Naive B cell (primary cell): ENCODE results near the gene NFIX. TPM values are rescaled to one million over a fixed set of nuclear protein-coding genes. Genes with fewer than 3 reads are reported as not detected.
A peak's percentile ranks its signal among the peaks of the same experiment; 100 is the strongest.
"Not testable (repeated sequence)": the region's sequence is repeated elsewhere in the genome, so short reads cannot be mapped to it uniquely, and the experiment has no call there.

Source experiments
- ATAC-seq, 2 donors: fragments of 150-1000 bp; cut with Tn5 transposase; 2 replicates each; pipeline ENCODE4 v1.10.0; 2021; ENCODE audit warnings: low read depth in 2 of 2, mild to moderate bottlenecking in 2 of 2, moderate library complexity in 2 of 2
- DNase-seq: peaks from one replicate; pipeline ENCODE4 v3.0.0; 2022
- H3K27ac Mint-ChIP-seq, 6 donors: one replicate each; pipeline ENCODE4 v1.8.0; 2020 to 2022; ENCODE audit warnings: mild to moderate bottlenecking in 6 of 6, mixed read lengths in 6 of 6, moderate library complexity in 5 of 6, inconsistent platforms in 2 of 6
- H3K27me3 Mint-ChIP-seq, 3 donors: one replicate each; pipeline ENCODE4 v1.8.0; 2021 to 2022; ENCODE audit warnings: mixed read lengths in 3 of 3, mild to moderate bottlenecking in 1 of 3
- H3K36me3 Mint-ChIP-seq, 2 donors: one replicate each; pipeline ENCODE4 v1.8.0; 2020 to 2022; ENCODE audit warnings: mixed read lengths in 2 of 2, inconsistent platforms in 1 of 2, mild to moderate bottlenecking in 1 of 2
- H3K4me1 Mint-ChIP-seq, 3 donors: one replicate each; pipeline ENCODE4 v1.8.0; 2020 to 2022; ENCODE audit warnings: mixed read lengths in 3 of 3, inconsistent platforms in 1 of 3, mild to moderate bottlenecking in 1 of 3, moderate library complexity in 1 of 3
- H3K4me3 Mint-ChIP-seq, 8 donors: one replicate each; pipeline ENCODE4 v1.8.0; 2020 to 2022; ENCODE audit warnings: mild to moderate bottlenecking in 8 of 8, mixed read lengths in 8 of 8, moderate library complexity in 8 of 8, inconsistent platforms in 2 of 8
- H3K9me3 Mint-ChIP-seq, 7 donors: one replicate each; pipeline ENCODE4 v1.8.0; 2020 to 2022; ENCODE audit warnings: mixed read lengths in 7 of 7, mild to moderate bottlenecking in 5 of 7, inconsistent platforms in 2 of 7, moderate library complexity in 1 of 7
- polyA plus RNA-seq, 6 donors: library from polyadenylated mRNA; unstranded; fragments of 300-500 nt; fragmentation: Illumina TruSeq; gene quantifications; one replicate each; pipeline ENCODE4 v1.2.3, GENCODE V29; 2021; ENCODE audit warnings: low read depth in 6 of 6

NFIX gene
- polyA plus RNA-seq, 6 donors from 2014 or later: 0.21 to 2.1 (median 1.1) TPM; not detected in 2

GRCh38 chr19:12953138-12953798, 42.0 kb upstream of the NFIX start:
- Mint-ChIP-seq H3K4me3 (peak overlapping the region in 1 of 8 donors; percentile 27), H3K9me3 (no peaks in the 10 kb centered on the region), H3K36me3 (peaks cover 0 to 17% of the 10 kb centered on the region in 2 donors), H3K27ac (peak overlapping the region in 2 of 6 donors; percentile 60 to 81), H3K27me3 (no peaks in the 10 kb centered on the region), H3K4me1 (peaks cover 29 to 43% (median 41%) of the 10 kb centered on the region in 3 donors)
- no peak for DNase-seq
- ATAC-seq: no peak

- no peaks in the 10 kb centered on the region for H3K27me3 Mint-ChIP-seq
- ATAC-seq (no peak), DNase-seq (no peak)
- no peaks in the 10 kb centered on the region for H3K9me3 Mint-ChIP-seq
- peaks cover 0 to 17% of the 10 kb centered on the region in 2 donors for H3K36me3 Mint-ChIP-seq
- H3K4me3 Mint-ChIP-seq: peak overlapping the region in 5 of 8 donors; percentile 18 to 92 (median 79)
- H3K4me1 Mint-ChIP-seq: peaks cover 29 to 43% (median 38%) of the 10 kb centered on the region in 3 donors
- H3K27ac Mint-ChIP-seq: peak overlapping the region; percentile 47 to 97 (median 88)
These were observed 41.3 kb upstream of the NFIX start for GRCh38 chr19:12953799-12954611.

GRCh38 chr19:12954612-12954962, 40.7 kb upstream of the NFIX start:
- Mint-ChIP-seq H3K27ac (peak overlapping the region; percentile 81 to 97 (median 89)), H3K4me1 (peaks cover 28 to 43% (median 38%) of the 10 kb centered on the region in 3 donors), H3K9me3 (no peaks in the 10 kb centered on the region), H3K36me3 (peaks cover 0 to 14% of the 10 kb centered on the region in 2 donors), H3K27me3 (no peaks in the 10 kb centered on the region), H3K4me3 (peak overlapping the region in 5 of 8 donors; percentile 18 to 92 (median 79))
- ATAC-seq: no peak
- DNase-seq: no peak

GRCh38 chr19:12955575-12955974, 39.7 kb upstream of the NFIX start:
- not testable (repeated sequence) for H3K9me3 Mint-ChIP-seq, H3K36me3 Mint-ChIP-seq, H3K27me3 Mint-ChIP-seq, ATAC-seq, DNase-seq
- H3K4me1 Mint-ChIP-seq: peaks cover 22 to 39% (median 28%) of the 10 kb centered on the region in 3 donors
- peak overlapping the region; percentile 80 to 92 (median 87) for H3K4me3 Mint-ChIP-seq
- peak overlapping the region; percentile 71 to 89 (median 84) for H3K27ac Mint-ChIP-seq

GRCh38 chr19:12955996-12956395, 39.3 kb upstream of the NFIX start:
- Mint-ChIP-seq H3K4me1 (peaks cover 22 to 39% (median 26%) of the 10 kb centered on the region in 3 donors), H3K9me3 (no peaks in the 10 kb centered on the region)
- ATAC-seq: no peak

GRCh38 chr19:12956446-12957388, 38.6 kb upstream of the NFIX start, which contains the start of gene GADD45GIP1:
Gene GADD45GIP1, minus strand, starts transcription at chr19:12957223. Its CDS starts 11 bp downstream, at chr19:12957212.
- no peaks in the 10 kb centered on the region for H3K27me3 Mint-ChIP-seq
- peak within 1 kb of the TSS; percentile 81 to 94 (median 92) for H3K4me3 Mint-ChIP-seq
- H3K36me3 Mint-ChIP-seq: peaks cover 0 to 8% of the 10 kb centered on the region in 2 donors
- peak; percentile 97 for ATAC-seq
- peak; percentile 79 for DNase-seq
- peak within 1 kb of the TSS; percentile 74 to 96 (median 88) for H3K27ac Mint-ChIP-seq
- H3K9me3 Mint-ChIP-seq: no peaks in the 10 kb centered on the region
- H3K4me1 Mint-ChIP-seq: peaks cover 22 to 37% (median 26%) of the 10 kb centered on the region in 3 donors

More at GRCh38 chr19:12955996-12956395, 39.3 kb upstream of the NFIX start:
- peak overlapping the region; percentile 34 to 90 (median 82) for H3K27ac Mint-ChIP-seq
- DNase-seq: no peak
- H3K4me3 Mint-ChIP-seq: peak overlapping the region; percentile 80 to 92 (median 87)
- no peaks in the 10 kb centered on the region for H3K27me3 Mint-ChIP-seq
- H3K36me3 Mint-ChIP-seq: peaks cover 0 to 8% of the 10 kb centered on the region in 2 donors

- not testable (repeated sequence) for H3K27me3 Mint-ChIP-seq, H3K9me3 Mint-ChIP-seq, DNase-seq, H3K36me3 Mint-ChIP-seq
- Mint-ChIP-seq H3K27ac (peak overlapping the region; percentile 54 to 96 (median 88)), H3K4me1 (peaks cover 22 to 33% (median 26%) of the 10 kb centered on the region in 3 donors), H3K4me3 (peak overlapping the region; percentile 81 to 94 (median 92))
- peak; percentile 34 to 35 for ATAC-seq
These were observed 37.8 kb upstream of the NFIX start for GRCh38 chr19:12957389-12957952.

GRCh38 chr19:12959481-12959880, 35.8 kb upstream of the NFIX start:
- H3K4me1 Mint-ChIP-seq: peaks cover 14 to 21% (median 20%) of the 10 kb centered on the region in 3 donors
- peaks cover 0 to under 1% of the 10 kb centered on the region in 2 donors for H3K36me3 Mint-ChIP-seq
- no peak overlapping the region for H3K27ac Mint-ChIP-seq
- DNase-seq (no peak), ATAC-seq (no peak)
- no peaks in the 10 kb centered on the region for H3K9me3 Mint-ChIP-seq
- peaks cover 0 to 12% (median 8%) of the 10 kb centered on the region in 3 donors for H3K27me3 Mint-ChIP-seq
- no peak overlapping the region for H3K4me3 Mint-ChIP-seq

- ATAC-seq (peak; percentile 92 to 93), DNase-seq (peak; percentile 78)
- H3K36me3 Mint-ChIP-seq: no peaks in the 10 kb centered on the region
- H3K4me1 Mint-ChIP-seq: peaks cover 8 to 12% (median 8%) of the 10 kb centered on the region in 3 donors
- H3K27ac Mint-ChIP-seq: peak overlapping the region; percentile 31 to 93 (median 87)
- H3K4me3 Mint-ChIP-seq: peak overlapping the region; percentile 79 to 99 (median 95)
- H3K27me3 Mint-ChIP-seq: peaks cover 0 to 12% (median 8%) of the 10 kb centered on the region in 3 donors
- H3K9me3 Mint-ChIP-seq: no peaks in the 10 kb centered on the region
These were observed 30.1 kb upstream of the NFIX start for GRCh38 chr19:12965017-12965811.

- DNase-seq (no peak), ATAC-seq (no peak)
- H3K4me3 Mint-ChIP-seq: peak overlapping the region in 7 of 8 donors; percentile 58 to 96 (median 77)
- H3K27ac Mint-ChIP-seq: peak overlapping the region in 3 of 6 donors; percentile 42 to 87 (median 53)
- H3K36me3 Mint-ChIP-seq: no peaks in the 10 kb centered on the region
- no peaks in the 10 kb centered on the region for H3K9me3 Mint-ChIP-seq
- peaks cover 8 to 12% (median 8%) of the 10 kb centered on the region in 3 donors for H3K4me1 Mint-ChIP-seq
- peaks cover 0 to 12% (median 8%) of the 10 kb centered on the region in 3 donors for H3K27me3 Mint-ChIP-seq
These were observed 29.5 kb upstream of the NFIX start for GRCh38 chr19:12965812-12966135.

GRCh38 chr19:12967907-12968306, 27.4 kb upstream of the NFIX start:
- no peaks in the 10 kb centered on the region for H3K9me3 Mint-ChIP-seq
- H3K4me1 Mint-ChIP-seq: peaks cover 8 to 12% (median 8%) of the 10 kb centered on the region in 3 donors
- no peak for ATAC-seq
- no peak for DNase-seq
- H3K27me3 Mint-ChIP-seq: peaks cover 0 to 6% (median 0%) of the 10 kb centered on the region in 3 donors
- H3K27ac Mint-ChIP-seq: no peak overlapping the region
- no peaks in the 10 kb centered on the region for H3K36me3 Mint-ChIP-seq
- H3K4me3 Mint-ChIP-seq: no peak overlapping the region
